ENCODE results near the gene RGMB.
"Not testable (repeated sequence)": the region's sequence is repeated elsewhere in the genome, so short reads cannot be mapped to it uniquely, and the experiment has no call there.

Gene RGMB

GRCh38 chr5:98773464-98774191 lies at the start of gene RGMB:
Gene RGMB, plus strand, starts transcription at chr5:98773663. Its CDS starts 408 bp downstream, at chr5:98774071.
- peak; percentile 97 for DNase-seq

DNA sequence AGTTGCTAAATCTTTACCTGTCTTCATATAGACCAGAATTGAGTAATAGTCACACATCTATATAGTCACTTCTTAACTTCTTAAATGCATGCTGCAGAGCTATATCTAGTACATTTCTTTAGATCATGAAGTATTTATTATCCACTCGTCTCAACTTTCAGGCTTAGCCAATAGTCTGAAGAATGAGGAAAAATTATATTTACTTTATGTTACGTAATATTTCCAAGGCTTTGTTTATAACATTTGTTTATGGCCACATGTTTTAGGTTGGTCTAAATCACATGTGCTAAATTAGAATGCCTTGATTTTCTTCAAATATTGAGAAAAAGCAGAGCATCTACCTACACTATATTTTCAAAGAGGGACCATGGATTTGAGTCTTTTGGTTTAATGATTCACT lies 47.2 kb upstream of the RGMB start:
- no peak for DNase-seq

DNA sequence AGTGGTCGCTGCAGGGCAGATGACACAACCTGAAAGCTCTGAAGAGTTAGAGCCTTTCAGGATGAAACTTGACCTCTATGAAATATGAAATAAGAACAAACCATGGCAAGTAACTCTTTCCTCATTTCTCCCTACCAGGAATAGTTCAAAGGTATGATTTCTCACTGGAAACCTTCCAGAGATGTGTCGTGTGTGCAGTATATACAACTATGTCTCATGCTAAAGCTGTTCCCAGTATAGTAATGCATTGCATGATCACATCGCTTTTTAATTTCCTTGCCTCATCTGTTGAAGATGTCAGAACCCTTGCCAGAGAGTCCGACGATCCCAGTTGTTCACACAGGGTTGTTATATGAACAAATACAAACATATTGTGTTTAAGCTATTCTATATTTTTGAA lies 45.8 kb upstream of the RGMB start:
- DNase-seq, result no peak

GRCh38 chr5:98734646-98735045 lies 38.8 kb upstream of the RGMB start:
- no peak for DNase-seq

DNA sequence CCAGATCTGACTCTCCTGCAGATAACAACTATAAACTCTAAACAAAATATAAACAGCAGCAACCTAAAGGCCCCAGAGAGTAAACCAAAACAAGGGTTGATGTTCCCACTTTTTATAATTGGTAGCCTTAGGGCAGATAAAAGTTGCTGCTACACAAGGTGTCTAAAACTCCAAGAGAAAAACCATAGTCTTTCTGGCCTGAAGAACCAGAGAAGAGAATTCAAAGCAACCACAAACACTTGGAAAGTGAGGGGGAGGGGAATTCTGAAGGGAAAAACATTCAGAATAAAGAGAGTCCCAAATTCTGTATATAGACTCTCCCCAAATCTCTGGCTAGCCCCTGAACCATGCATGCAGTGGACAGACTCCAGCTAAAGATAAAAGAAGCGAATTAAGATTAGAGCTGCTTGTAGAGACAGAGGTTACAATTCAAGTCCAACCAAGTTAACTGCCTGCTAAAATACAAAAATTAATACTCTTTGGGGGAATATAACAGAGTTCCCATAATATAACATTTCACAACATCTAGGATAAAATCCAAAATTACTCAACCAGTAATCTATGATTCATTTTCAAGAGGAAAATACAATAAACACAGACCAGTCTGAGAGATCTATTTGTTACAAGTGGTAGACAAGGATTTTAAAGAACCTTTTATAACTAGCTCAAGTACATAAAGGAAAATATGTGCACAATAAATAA lies 37.5 kb upstream of the RGMB start:
- no peak for DNase-seq

DNA sequence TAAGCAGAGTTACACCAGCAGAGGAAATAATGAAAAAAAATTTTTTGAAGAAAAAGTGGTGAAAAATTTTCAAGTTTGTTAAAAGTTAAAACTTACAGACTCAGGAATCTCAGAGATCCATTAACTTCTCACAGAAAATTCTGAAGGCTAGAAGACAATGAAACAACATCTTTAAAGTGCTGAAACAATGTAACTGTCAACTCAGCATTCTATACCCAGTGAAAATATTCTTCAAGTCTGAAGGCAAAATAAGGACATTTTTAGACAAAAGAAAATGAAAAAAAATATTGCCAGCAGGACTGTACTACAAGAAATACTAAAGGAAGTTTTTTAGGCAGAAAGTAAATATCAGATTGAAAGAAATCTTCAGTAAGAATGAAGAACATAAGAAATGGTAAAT lies 36.7 kb upstream of the RGMB start:
- no peak for DNase-seq

DNA sequence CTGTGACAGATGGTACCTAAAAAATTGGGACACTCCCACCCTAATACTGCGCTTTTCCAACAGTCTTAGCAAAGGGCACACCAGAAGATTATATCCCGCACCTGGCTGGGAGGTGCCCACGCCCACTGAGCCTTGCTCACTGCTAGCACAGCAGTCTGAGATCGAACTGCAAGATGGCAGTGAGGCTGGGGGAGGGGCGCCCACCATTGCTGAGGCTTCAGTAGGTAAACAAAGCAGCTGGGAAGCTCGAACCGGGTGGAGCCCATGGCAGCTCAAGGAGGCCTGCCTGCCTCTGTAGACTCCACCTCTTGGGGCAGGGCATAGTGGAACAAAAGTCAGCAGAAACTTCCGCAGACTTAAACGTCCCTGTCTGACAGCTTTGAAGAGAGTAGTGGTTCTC lies 36.0 kb upstream of the RGMB start:
- DNase-seq, result not testable (repeated sequence)

DNA sequence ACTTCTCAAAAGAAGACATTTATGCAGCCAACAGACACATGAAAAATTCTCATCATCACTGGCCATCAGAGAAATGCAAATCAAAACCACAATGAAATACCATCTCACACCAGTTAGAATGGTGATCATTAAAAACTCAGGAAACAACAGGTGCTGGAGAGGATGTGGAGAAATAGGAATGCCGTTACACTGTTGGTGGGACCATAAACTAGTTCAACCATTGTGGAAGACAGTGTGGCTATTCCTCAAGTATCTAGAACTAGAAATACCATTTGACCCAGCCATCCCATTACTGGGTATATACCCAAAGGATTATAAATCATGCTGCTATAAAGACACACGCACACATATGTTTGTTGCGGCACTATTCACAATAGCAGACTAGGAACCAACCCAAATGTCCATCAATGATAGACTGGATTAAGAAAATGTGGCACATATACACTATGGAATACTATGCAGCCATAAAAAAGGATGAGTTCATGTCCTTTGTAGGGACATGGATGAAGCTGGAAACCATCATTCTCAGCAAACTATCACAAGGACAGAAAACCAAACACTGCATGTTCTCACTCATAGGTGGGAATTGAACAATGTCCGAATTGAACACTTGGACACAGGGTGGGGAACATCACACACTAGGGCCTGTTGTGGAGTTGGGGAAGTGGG lies 34.8 kb upstream of the RGMB start:
- DNase-seq, result not testable (repeated sequence)

DNA sequence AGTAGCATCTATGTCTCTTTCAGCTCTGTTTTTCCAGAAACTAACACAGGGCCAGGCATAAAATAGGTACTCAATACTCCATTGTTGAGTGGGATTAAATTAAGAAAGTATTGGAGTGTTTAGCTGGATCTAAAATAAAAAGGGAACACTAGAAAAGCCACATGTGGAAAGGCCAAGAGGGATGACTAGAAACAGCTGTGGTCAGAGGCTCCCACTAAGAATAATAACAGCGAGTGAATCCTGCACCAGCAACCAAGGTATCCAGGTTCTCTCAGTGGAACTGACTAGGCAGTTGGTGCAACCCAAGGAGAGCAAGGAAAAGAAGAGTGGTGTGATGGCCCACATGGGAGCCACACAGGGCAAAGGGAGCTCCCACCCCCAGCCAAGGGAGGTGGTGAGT lies 31.5 kb upstream of the RGMB start:
- DNase-seq, result no peak

DNA sequence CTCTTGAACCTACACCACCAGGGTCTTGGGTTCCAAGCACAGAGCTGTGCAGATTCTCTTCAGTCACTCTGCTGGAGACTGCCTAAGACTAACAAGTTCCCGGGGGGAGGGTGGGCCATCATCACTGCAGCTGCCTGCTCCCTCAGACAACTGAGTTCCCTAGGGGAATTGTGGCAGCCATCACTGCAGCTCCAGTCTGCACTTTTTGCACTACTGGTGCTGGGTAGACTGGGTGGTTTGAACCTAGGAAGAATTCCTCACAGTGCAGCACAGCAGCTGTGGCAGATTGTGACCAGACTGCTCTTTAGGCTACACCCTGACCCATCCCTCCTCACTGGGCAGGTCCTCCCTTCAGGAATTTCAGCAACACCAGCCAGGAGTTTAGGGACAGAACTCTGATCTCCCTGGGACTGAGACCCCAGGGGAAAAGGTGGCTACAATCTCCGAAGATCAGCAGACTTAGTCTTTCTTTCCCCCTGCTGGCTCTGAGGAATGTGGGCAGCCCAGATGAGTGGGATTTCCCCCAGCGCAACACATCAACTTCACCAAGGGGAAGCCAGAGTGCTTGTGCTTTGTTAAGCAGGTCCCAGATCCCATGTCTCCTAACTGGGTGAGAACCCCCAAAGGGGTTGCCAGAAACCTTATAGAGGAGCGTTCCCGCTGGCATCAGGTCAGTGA lies 30.9 kb upstream of the RGMB start:
- peak; percentile 3 for DNase-seq

- not testable (repeated sequence) for DNase-seq
These were observed 25.2 kb upstream of the RGMB start for GRCh38 chr5:98748259-98748658.

DNA sequence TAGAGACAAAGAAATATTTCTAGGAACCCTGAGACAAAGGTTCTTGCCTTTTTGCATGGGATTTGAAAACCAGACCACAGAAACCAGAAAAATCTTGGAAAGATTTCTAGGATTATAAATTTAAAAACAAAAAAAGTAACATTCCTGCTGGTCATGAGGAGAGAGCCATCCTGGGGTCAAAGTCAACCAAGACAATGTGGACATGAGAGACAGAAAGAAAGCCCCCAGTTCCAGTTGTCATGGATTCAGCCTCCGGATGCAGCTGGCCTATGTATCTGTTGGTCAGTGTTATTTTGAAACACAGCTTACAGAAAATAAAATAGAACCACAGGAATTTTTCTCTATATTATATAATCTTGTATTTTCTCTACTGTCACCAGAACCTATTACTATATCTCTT lies 24.4 kb upstream of the RGMB start:
- DNase-seq, result no peak

GRCh38 chr5:98750693-98751092 lies 22.8 kb upstream of the RGMB start:
- DNase-seq, result no peak

DNA sequence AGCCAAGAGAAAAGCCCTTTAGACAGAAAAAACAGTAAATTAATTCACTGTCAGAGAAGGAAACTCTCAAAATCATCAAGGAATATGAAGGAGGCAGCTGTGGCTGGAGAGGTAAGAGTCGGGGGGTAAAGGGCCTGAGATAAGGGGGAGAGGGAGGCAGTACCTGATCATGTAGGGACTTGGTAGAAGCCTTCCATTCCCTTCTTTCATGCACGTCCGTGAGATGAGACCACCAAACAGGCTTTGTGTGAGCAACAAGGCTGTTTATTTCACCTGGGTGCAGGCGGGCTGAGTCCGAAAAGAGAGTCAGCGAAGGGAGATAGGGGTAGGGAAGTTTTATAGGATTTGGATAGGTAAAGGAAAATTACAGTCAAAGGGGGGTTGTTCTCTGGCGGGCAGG lies 21.1 kb upstream of the RGMB start:
- DNase-seq, result not testable (repeated sequence)

GRCh38 chr5:98752801-98753200 lies 20.7 kb upstream of the RGMB start:
- DNase-seq, result not testable (repeated sequence)

DNA sequence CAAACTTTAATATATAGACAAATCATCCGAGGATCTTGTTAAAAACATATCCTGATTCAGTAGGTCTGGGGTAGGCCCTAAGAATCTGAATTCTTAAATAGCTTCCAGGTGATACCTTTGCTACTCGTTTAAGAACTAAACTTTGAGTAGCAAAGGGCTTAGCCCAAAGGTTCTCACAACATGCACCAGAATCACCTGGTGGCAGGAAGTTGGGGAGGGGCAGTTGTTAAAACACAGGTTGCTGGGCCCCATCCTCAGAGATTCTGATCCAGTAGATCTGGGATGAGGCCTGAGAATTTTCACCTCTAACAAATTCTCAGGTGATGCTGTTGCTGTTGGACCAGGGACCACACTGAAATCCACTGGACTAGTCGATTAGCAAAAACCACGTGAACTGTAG lies 20.0 kb upstream of the RGMB start:
- DNase-seq, result no peak

DNA sequence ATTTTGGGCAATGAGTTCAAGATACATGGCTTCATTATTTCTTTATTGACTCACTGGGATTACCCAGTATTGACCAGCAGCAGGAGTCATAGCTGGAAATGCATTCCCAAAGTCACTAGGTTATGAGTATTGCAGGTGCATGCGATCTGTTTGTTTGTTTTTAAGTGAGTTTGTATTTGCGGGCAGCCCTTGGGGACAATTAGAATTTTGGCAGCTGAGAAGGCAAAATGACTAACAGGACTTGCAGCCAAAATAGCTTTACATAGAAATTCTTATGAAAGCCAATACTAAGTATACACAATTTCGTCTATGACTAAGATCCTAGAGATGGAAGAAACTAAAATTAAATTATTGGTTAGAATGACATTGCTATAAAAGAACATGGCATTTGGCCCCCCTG lies 18.1 kb upstream of the RGMB start:
- DNase-seq, result no peak

DNA sequence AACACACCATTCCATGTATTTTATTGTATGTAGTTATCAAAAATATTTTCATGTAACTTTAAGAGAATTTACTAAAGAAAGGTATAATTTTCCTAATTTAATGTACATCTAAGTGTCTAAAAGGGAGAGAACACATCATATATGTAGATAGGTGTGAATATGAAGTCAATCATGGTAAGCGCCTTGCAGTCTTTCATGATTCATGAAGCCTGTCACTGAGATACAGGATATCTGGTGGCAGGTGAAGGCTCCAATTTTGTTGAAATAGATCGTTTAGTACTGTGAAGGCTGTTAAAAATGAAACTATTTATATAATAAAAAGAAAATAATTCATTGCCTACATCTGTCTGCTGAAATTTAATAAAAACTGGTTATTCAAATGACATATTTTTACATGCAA lies 15.5 kb upstream of the RGMB start:
- no peak for DNase-seq

- DNase-seq, result no peak
These were observed 10.3 kb upstream of the RGMB start for GRCh38 chr5:98763001-98763630.

DNA sequence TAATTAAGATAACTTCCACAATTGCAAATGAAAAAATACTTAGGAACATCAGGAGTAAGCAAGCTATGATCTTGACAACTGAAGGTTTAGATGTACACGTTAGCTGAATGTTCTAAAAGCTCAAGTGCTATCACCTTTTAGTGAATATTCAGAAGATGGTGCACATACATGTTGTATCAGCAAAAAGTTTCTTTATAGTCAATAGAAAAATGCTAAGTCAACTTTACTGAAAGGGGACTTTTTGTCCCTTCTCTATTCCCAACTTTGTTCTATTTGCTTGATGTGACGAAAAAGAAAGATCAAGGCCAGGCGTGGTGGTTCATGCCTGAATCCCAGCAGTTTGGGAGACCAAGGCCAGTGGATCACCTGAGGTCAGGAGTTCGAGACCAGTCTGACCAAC lies 7.6 kb upstream of the RGMB start:
- no peak for DNase-seq

GRCh38 chr5:98767581-98767980 lies 5.9 kb upstream of the RGMB start:
- DNase-seq, result no peak

- DNase-seq, result peak; percentile 61
These were observed 5.1 kb upstream of the RGMB start for GRCh38 chr5:98768160-98768959.

GRCh38 chr5:98768960-98769209 lies 4.6 kb upstream of the RGMB start:
- no peak for DNase-seq

All from NCI-H1436 (cell line).